Activated CD8-positive, alpha-beta memory T cell treated with anti-CD3 and anti-CD28 coated beads, Interleukin-2, amount 50 U/mL, for 4 hours (primary cell): ENCODE measurements around the gene SLC7A6.
"Not testable (repeated sequence)": the region's sequence is repeated elsewhere in the genome, so short reads cannot be mapped to it uniquely, and the experiment has no call there.

ENCODE experiments used
- DNase-seq: peaks from one replicate; pipeline ENCODE4 v3.0.0-alpha.2; 2020

Gene SLC7A6

DNA sequence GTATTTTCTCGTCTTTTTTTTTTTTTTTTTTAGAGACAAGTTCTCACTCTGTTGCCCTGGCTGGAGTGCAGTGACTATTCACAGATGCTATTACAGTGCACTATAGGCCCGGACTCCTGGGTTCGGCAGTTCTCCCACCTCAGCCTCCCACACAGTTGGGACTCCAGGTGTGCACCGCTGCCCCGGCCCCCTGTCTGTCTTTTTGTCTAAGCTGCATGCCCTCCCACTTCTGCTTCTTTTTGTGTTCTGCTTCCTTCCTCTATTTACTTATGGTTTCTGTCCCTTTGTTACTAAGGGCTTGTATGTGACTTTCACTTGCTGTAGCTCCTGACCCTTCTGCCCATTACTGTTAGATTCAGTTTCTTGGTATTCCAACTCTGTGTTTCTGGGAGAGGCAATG is 20.5 kb downstream of the SLC7A6 start:
- DNase-seq = no peak

- DNase-seq = no peak
Observed at GRCh38 chr16:68285683-68286082, 21.4 kb downstream of the SLC7A6 start.

DNA sequence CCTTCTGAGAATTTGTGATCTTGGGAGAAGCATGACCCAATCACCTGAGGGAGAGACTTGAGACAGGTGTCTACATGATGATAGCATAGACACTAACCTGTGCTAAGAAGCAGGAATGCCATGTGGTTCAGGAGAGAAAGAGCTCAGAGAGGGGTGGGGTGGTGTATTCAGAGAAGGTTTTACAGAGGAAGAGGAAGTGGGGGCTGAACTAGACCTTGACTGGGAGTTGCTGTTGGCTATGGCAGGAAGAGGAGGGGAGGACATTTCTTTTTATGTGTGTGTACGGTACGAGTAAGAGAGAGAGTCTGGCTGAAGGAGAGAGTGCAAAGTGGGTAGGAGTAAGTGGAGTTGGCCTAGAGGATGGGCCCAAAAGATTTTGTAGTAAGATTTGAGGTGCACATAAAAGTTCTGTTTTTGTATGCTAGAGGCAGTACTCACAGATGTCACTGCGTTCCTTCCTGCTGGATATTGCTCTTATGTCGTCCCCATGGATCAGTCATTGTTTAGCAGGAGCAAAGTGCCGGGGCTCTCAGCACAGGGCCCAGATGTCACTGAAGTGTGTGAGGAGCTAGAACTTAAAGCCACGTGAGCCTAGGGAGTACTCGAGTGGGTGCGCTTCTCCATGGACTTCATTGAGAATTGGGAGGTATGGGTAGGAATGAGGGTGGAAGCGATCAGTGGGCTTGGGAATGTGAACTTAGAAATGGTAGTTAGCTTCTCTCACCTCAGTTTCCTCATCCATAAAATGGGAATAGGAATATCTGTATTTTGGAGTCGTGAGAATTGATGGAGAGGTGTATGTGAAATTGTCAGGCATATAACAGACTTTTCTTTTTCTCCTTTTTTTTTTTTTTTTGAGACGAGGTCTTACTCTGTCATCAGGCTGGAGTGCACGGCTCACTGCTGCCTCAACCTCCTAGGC is 22.1 kb downstream of the SLC7A6 start:
- DNase-seq = no peak

DNA sequence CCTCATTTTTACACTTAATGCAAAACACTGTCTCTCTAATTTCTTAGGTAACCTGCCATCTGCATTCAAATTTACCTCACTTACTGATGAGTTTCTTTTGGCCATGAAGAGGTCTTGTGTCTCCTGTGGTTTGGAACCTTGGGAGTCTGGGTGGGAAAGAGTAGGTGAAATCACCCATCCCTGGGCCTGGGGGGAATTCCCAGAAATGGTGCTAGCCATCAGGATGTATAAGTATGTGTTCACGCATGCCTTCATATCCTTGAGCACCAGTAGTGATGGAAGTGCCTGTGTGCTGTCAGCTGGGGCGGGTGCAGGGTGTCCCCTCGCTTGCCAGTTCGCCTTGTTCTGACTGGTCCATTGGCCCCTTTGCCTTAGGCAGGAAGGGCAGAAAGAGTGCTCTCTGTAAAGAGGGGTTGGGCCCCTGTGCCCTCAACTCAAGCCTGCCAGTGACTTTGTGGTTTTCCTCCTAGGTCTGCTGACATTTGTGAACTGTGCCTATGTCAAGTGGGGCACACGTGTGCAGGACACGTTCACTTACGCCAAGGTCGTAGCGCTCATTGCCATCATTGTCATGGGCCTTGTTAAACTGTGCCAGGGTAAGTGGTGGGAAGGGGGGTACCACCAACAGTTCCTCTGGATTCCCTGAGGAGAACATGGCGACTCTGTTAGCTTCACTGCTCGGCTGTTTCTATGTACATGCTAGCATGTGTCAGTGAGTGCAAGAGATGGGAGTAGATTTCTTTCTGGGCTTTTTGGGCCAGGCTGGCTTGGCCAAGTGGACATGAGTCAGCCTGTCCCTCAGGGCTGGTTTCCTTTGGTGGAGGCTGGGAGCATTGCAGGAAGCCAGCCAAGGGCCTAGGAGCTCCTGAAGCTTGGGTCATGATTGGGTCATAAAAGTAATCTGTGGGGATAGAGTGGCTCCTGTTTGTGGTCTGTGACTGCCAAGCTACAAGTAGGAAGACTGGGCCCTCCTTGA is 23.2 kb downstream of the SLC7A6 start:
- DNase-seq = peak; percentile 40

- DNase-seq = no peak
Observed at GRCh38 chr16:68288252-68288650, 23.9 kb downstream of the SLC7A6 start.

DNA sequence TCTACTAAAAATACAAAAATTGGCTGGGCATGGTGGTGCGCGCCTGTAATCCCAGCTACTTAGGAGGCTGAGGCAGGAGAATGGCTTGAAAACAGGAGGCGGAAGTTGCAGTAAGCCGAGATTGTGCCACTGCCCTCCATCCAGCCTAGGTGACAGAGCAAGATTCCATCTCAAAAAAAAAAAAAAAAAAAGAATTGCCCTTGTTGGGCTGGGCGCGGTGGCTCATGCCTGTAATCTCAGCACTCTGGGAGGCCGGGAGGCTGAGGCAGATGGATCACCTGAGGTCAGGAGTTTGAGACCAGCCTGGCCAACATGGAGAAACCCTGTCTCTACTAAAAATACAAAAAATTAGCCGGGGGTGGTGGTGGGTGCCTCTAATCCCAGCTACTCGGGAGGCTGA is 24.5 kb downstream of the SLC7A6 start:
- DNase-seq = not testable (repeated sequence)

DNA sequence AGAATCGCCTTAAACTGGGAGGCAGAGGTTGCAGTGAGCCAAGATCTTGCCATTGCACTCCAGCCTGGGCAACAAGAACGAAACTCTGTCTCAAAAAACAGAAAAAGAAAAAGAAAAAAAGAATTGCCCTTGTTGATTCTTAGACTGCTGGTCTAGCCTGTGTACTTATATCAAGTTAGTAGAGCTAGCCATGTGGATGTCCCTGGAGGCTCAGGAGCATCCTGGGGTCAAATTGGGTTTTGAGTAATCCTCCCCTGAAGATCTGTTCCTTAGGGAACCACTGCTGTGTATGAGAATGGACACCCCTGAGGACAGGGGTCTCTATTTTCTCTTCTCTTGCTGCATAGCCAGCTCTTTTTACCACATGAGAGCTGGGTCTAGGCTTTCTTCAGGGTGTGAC is 24.9 kb downstream of the SLC7A6 start:
- DNase-seq = no peak

- DNase-seq = peak; percentile 45
Observed at GRCh38 chr16:68289621-68290329, 25.4 kb downstream of the SLC7A6 start.

GRCh38 chr16:68290450-68290849 is 26.1 kb downstream of the SLC7A6 start:
- no peak for DNase-seq

GRCh38 chr16:68291227-68291626 is 26.9 kb downstream of the SLC7A6 start:
- no peak for DNase-seq

DNA sequence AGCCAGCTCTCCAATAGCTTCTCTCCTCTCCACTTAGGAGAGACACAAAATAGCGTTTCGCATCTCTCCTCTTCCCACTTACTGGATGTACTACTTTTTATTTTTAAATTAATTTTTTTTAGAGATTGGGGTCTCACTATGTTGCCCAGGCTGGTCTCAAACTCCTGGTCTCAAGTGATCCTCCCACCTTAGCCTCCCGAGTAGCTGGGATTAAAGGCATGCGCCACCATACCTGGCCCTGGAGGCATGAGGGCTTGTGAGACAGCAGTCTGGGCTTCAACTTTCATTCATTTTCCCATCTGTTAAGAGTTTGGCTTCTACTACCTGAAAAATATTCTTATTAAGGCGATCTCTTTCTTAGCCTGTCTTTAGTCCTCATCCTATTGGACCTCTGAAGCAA is 28.1 kb downstream of the SLC7A6 start:
- no peak for DNase-seq

DNA sequence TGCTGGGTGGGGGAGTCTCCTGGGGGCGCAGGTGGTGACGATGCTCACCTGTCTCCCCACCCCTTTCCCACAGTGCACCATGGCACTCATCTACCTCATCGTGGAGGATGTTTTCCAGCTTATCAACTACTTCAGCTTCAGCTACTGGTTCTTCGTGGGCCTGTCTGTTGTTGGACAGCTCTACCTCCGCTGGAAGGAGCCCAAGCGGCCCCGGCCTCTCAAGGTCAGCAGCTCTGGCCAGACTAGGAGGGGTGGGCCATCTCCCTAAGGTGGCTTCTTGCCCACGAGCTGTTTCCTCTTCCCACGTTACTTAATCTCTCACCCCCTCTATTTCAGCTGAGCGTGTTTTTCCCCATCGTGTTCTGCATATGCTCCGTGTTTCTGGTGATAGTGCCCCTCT is 32.0 kb downstream of the SLC7A6 start:
- DNase-seq = no peak

GRCh38 chr16:68296693-68297092 is 32.4 kb downstream of the SLC7A6 start:
- no peak for DNase-seq

DNA sequence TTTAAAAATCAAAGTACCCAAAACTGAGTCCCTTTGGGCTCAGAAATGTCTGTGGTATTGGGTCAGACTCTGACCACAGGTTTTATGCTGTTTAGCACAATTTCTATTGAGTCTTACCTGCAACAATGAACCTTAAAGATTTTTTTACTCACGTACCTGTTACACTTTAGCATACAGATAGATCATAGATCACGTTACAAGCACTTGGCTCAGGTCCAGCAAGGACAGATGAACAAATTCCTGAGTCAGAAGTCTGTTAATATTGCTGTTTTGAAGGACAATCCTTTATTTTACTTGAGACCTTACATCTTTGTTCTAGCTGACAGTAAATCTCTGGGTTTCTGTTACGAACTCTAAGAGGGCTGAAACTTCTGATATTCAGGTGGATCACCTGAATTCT is 33.6 kb downstream of the SLC7A6 start:
- DNase-seq = no peak

GRCh38 chr16:68298312-68298711 is 34.0 kb downstream of the SLC7A6 start:
- DNase-seq = no peak

DNA sequence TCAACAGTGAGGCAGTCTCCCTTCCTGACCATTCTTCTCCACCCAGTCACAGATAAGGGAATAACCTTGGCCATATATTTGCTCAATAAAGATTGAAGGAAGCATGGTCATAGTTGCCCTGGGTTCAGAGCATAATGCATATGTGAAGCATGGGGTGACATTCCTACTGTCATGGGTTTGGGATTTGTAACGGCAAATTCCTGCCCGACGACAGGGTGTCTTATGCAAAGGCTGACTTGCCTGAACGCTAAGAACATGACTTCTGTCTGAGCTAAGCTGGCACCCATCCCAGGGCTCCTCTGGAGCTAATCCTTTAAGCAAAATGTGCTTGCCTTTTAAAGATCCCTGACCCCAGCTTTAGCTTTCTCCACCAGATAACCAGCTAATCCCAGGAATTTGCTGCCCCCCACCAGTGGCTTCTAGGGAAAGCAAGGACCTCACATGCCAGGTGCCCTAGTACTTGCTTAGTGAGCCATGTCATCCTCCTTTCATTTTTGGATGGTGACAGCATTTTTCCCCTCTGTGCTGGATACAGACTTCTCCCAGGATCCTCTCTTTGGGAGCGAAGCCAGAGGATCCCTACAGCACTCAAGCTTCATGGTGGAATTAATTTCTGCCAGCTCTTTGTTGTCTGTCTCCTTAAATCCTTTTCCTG is 34.7 kb downstream of the SLC7A6 start:
- DNase-seq = no peak

DNA sequence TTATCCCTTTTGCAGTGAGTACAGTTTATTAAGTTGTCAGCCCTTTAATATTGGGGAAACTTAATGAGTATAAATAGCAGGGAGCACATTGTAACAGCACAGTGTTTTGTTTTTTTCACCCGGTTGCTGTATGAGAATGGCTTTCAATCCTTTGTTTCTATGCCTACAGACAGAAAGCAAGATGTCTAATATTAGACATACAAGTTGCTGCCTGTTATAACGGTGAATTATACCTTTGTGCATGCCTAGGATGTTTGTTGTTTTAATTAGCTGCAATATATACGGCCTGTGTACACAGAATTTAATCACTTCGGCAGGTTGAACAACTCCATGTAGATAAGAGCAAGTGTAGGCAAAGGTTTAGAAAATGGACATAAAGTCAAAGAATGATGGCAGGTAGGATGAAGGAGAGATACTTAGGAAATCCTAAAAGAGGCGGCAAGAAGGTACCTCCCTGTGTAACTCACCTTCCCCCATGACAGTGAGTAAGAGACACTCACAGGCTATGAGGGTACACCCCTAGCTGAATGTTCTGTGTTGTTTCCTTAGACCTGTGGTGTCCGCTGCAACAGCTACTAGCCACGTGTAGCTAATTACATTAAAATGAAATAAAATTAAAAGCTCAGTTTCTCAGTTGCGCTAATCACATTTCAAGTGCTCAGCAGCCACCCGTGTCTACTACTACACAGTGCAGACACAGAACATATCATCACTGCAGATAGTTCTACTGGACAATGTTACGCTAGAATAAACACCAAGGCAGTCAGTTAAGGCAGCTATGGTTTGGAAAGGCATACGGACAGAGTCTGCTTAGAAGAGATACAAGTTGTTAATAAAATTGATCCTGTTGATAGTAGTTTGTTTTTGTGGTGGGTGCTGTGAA is 35.5 kb downstream of the SLC7A6 start:
- DNase-seq = no peak

DNA sequence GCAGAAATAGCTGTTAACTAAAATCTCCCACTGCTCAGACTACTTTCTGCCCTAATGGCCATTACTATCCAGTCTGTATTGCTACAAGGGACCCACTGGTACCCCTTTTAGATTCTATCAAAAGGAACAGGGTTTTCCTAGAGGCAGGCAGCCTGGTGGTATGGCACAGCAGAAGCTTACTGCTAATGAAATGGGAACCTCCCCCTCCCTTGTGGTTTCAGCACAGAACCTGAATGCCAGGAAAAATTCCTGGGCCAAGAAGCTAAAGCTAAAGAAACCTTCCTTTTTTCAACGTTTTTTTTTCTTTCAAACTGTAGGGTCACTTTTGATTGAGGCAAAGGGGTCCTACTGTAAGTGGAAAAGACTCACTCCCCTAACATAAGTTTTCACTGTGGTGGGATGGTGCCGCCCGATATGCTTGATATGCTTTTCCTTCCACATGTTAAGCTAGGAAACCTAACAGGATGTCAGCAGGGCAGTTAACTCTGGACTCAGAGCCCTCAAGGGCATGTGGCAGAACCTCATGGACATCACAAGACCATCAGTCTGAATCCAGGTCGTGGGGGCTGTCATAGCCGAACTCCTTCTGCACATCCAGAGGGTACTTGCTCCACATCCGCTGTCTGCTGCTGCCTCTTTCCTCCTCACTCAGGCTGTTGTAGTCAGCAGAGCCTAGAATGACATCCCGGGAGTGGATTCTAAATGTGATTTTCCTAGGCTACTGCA is 36.6 kb downstream of the SLC7A6 start:
- no peak for DNase-seq

DNA sequence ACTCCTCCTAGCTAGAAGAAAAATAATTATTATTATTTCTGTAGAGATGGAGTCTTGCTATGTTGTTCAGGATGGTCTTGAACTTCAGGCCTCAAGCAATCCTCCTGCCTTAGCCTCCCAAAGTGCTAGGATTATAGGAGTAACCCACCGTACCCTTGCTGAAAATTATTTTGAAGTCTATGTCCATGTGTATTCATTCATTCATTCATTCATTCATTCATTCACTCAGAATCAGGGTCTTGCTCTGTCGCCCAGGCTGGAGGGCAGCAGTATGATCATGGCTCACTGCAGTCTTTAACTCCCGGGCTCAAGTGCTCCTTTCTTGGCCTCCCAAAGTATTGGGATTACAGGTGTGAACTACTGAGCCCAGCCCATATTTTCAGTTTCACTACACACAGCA is 42.3 kb downstream of the SLC7A6 start:
- no peak for DNase-seq

DNA sequence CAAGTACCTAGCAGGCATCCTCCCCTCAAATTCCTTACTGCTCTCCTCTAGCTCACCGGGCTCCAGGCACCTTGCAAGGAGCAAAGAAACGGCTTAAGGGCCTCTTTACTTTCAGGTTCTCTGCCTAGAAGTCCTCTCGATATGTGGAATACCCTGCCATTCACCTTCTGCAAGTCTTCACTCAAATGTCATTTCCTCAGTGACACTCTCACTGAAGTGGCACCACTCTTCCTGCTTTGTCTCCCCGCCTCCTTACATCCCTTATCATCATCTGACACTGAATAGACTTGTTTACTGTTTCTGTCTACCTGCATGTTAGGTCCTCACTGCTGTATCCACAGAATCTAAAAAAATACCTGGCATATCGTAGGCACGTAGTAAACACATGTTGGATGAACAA is 45.5 kb downstream of the SLC7A6 start:
- no peak for DNase-seq

- no peak for DNase-seq
Observed at GRCh38 chr16:68310437-68310773, 46.1 kb downstream of the SLC7A6 start.
